Epithelial cell of proximal tubule (primary cell): ENCODE data around the gene SLC25A17. TPM values are rescaled to one million over a fixed set of nuclear protein-coding genes. Genes with fewer than 3 reads are reported as not detected.
A peak's percentile ranks its signal among the peaks of the same experiment; 100 is the strongest.
"Not testable (repeated sequence)": the region's sequence is repeated elsewhere in the genome, so short reads cannot be mapped to it uniquely, and the experiment has no call there.

Source experiments
- DNase-seq: peaks from one replicate; pipeline ENCODE4 v3.0.0-alpha.2; 2011; ENCODE audit warnings: low read depth
- H3K4me3 ChIP-seq: 2 replicates; pipeline ENCODE4 v1.5.1; 2011; ENCODE audit warnings: low read depth, mild to moderate bottlenecking, low read length
- CTCF ChIP-seq: conservative IDR thresholded peaks from 2 replicates; pipeline ENCODE4 v1.5.1; 2012; ENCODE audit warnings: low read depth, mild to moderate bottlenecking, low read length
- total RNA-seq: library from RNA; depleted of rRNA; stranded (reverse); fragments of >200 nt; gene quantifications from 2 replicates; pipeline ENCODE4 v1.2.3, GENCODE V29; 2015

Gene SLC25A17
- total RNA-seq, 1 donor from 2014 or later, result 16.3 TPM

GRCh38 chr22:40855979-40856512 is 36.9 kb upstream of the SLC25A17 start:
- peak overlapping the region; percentile 95 for H3K4me3 ChIP-seq
- DNase-seq, result no peak
- no peak for TF ChIP-seq CTCF

- no peak for DNase-seq
- TF ChIP-seq CTCF, result no peak
- peak overlapping the region; percentile 95 for H3K4me3 ChIP-seq
Observed at GRCh38 chr22:40855071-40855978, 36.2 kb upstream of the SLC25A17 start.

- no peak for DNase-seq
- no peak for TF ChIP-seq CTCF
- H3K4me3 ChIP-seq, result peak overlapping the region; percentile 95
Observed at GRCh38 chr22:40853961-40854360, 34.8 kb upstream of the SLC25A17 start.

- DNase-seq, result no peak
- H3K4me3 ChIP-seq, result peak overlapping the region; percentile 95
- no peak for TF ChIP-seq CTCF
Observed at GRCh38 chr22:40853333-40853732, 34.2 kb upstream of the SLC25A17 start.

GRCh38 chr22:40845816-40846215 is 26.7 kb upstream of the SLC25A17 start:
- not testable (repeated sequence) for DNase-seq

GRCh38 chr22:40844951-40845350 is 25.8 kb upstream of the SLC25A17 start:
- DNase-seq, result no peak
- no peak for TF ChIP-seq CTCF

More at GRCh38 chr22:40845816-40846215, 26.7 kb upstream of the SLC25A17 start:
- H3K4me3 ChIP-seq, result not testable (repeated sequence)

GRCh38 chr22:40838486-40838885 is 19.3 kb upstream of the SLC25A17 start:
- no peak overlapping the region for H3K4me3 ChIP-seq
- no peak for TF ChIP-seq CTCF
- no peak for DNase-seq

More at GRCh38 chr22:40844951-40845350, 25.8 kb upstream of the SLC25A17 start:
- no peak overlapping the region for H3K4me3 ChIP-seq
